K562 (cell line): ENCODE data around the gene NR4A2. TPM values are rescaled to one million over a fixed set of nuclear protein-coding genes. Genes with fewer than 3 reads are reported as not detected.

Source experiments
- ATAC-seq: fragments of 200-7000 bp; cut with Tn5 transposase; 3 replicates; pipeline ENCODE4 v1.9.1; 2020; ENCODE audit warnings: moderate library complexity
- BruUV-seq: library from RNA; stranded (reverse); fragments of 400-500 nt; replicated peaks from 2 replicates; lab custom pipeline; 2021; lab: Mats Ljungman, UMichigan
- CTCF ChIA-PET: fragments of 300-600 bp; formaldehyde crosslinking; extraction: SDS; loops from one replicate; lab custom pipeline; 2021; ENCODE audit warnings: low intra/inter-chr PET ratio; lab: Yijun Ruan, JAX
- POLR2A ChIA-PET: fragments of 300-600, 350-650 bp; sonication (Branson Sonifier 250); formaldehyde crosslinking; extraction: SDS; loops from one replicate; lab custom pipeline; 2021; ENCODE audit warnings: antibody characterized with exemption, inconsistent platforms; lab: Yijun Ruan, JAX
- DNase-seq, 4 experiments: peaks; one replicate each; pipeline versions ENCODE4 v3.0.0 to v3.0.0-alpha.2; 2011 to 2018; ENCODE audit warnings: low spot score in 3 of 4, mixed read lengths in 3 of 4; ENCODE audit errors: extremely low read depth in 1 of 4
- FAIRE-seq: peaks from 2 replicates; lab custom pipeline; 2011; peaks lifted over from hg19 to GRCh38; lab: Jason Lieb, UNC
- H2AFZ ChIP-seq: 2 replicates; pipeline ENCODE4 v1.6.0; 2011; ENCODE audit warnings: low read depth, low read length, control low read depth, inconsistent platforms
- H3K27ac ChIP-seq: fragments of 200-600 bp; 3 replicates; pipeline ENCODE4 v1.8.0; 2011; ENCODE audit warnings: low read depth, mild to moderate bottlenecking, control low read depth, inconsistent platforms, low read length, moderate library complexity, mixed read lengths; ENCODE audit errors: extremely low read depth
- H3K27me3 ChIP-seq, 2 experiments: fragments of 300-600 bp in 1 of 2; 2 replicates in 1 of 2; 3 replicates in 1 of 2; pipeline versions ENCODE4 v1.6.0 to v1.8.0; 2011; ENCODE audit warnings: inconsistent platforms in 2 of 2, low read length in 2 of 2, mild to moderate bottlenecking in 1 of 2, mixed read lengths in 1 of 2, moderate library complexity in 1 of 2; ENCODE audit not compliant: control insufficient read depth in 2 of 2, insufficient read depth in 2 of 2
- H3K36me3 ChIP-seq: fragments of 300-600 bp; 3 replicates; pipeline ENCODE4 v1.8.0; 2011; ENCODE audit warnings: mild to moderate bottlenecking, low read length, inconsistent platforms; ENCODE audit not compliant: control insufficient read depth, insufficient read depth
- H3K4me1 ChIP-seq, 2 experiments: fragments of 200-600 bp in 1 of 2; replicated peaks in 1 of 2; 2 replicates in 1 of 2; 3 replicates in 1 of 2; pipeline versions ENCODE4 v1.5.1 to v1.8.0; 2011; ENCODE audit warnings: inconsistent platforms in 2 of 2, low read length in 2 of 2, mild to moderate bottlenecking in 1 of 2, mixed read lengths in 1 of 2, moderate library complexity in 1 of 2; ENCODE audit not compliant: control insufficient read depth in 2 of 2, insufficient read depth in 2 of 2
- H3K4me2 ChIP-seq: 2 replicates; pipeline ENCODE4 v1.6.1; 2011; ENCODE audit warnings: low read length, control low read depth, inconsistent platforms, mixed read lengths; ENCODE audit not compliant: insufficient read depth
- H3K4me3 ChIP-seq: fragments of 200-600 bp; sonication (generic), shearing (Covaris generic); 2 replicates; pipeline ENCODE4 v1.5.1; 2016; ENCODE audit warnings: control low read depth, inconsistent platforms
- H3K79me2 ChIP-seq: fragments of 200-600 bp; 3 replicates; pipeline ENCODE4 v1.8.0; 2011; ENCODE audit warnings: low read length, inconsistent platforms; ENCODE audit not compliant: control insufficient read depth, insufficient read depth
- H3K9ac ChIP-seq, 2 experiments: 2 replicates each; pipeline versions ENCODE4 v1.6.0 to v1.6.1; 2011; ENCODE audit warnings: low read depth in 2 of 2, low read length in 2 of 2, control low read depth in 1 of 2, inconsistent platforms in 1 of 2, mild to moderate bottlenecking in 1 of 2, mixed read lengths in 1 of 2; ENCODE audit not compliant: insufficient read depth in 1 of 2
- H3K9me1 ChIP-seq: one replicate; pipeline ENCODE4 v1.6.0; 2011; ENCODE audit warnings: inconsistent platforms, mild to moderate bottlenecking, low read length, moderate library complexity; ENCODE audit not compliant: control insufficient read depth, insufficient read depth
- H3K9me3 ChIP-seq: replicated peaks from 2 replicates; pipeline ENCODE4 v1.5.1; 2011; ENCODE audit warnings: low read depth, low read length, inconsistent platforms; ENCODE audit not compliant: control insufficient read depth, insufficient read depth
- H4K20me1 ChIP-seq: replicated peaks from 2 replicates; pipeline ENCODE4 v1.6.1; 2011; ENCODE audit warnings: low read length, inconsistent platforms, mixed read lengths; ENCODE audit not compliant: control insufficient read depth, insufficient read depth
- EP400 ChIP-seq: fragments of 450-650 bp; IDR thresholded peaks from 2 replicates; pipeline ENCODE4 v1.6.1; 2017; ENCODE audit warnings: antibody characterized with exemption, mild to moderate bottlenecking, moderate library complexity
- NCOA1 ChIP-seq: fragments of 450-650 bp; IDR thresholded peaks from 2 replicates; pipeline ENCODE4 v1.6.1; 2016; ENCODE audit warnings: low read depth
- POLR2G ChIP-seq: fragments of 200-400 bp; formaldehyde crosslinking; IDR thresholded peaks from 2 replicates; pipeline ENCODE4 v1.6.1; 2017; ENCODE audit warnings: low read depth, mild to moderate bottlenecking, antibody characterized with exemption, low read length, moderate library complexity
- RBFOX2 ChIP-seq: fragments of 200-400 bp; formaldehyde crosslinking; IDR thresholded peaks from 2 replicates; pipeline ENCODE4 v1.6.1; 2017; ENCODE audit warnings: low read depth, mild to moderate bottlenecking, low read length, moderate library complexity
- ZBTB7A ChIP-seq: IDR thresholded peaks from 2 replicates; pipeline ENCODE4 v1.6.1; 2011; ENCODE audit warnings: low read depth, mild to moderate bottlenecking, low read length, moderate library complexity, borderline replicate concordance; ENCODE audit not compliant: control insufficient read depth
- WGBS: fragments of 100-300 bp; shearing (Covaris generic); methylation state at CpG from one replicate; pipeline ENCODE4 v1.1.6; 2016; ENCODE audit warnings: low coverage, mixed read lengths; ENCODE audit not compliant: insufficient coverage; ENCODE audit errors: missing lambda C conversion rate; 5-methylcytosine and 5-hydroxymethylcytosine counted together
- in situ Hi-C: fragments of 300-500 bp; cut with MboI; formaldehyde crosslinking; loops from 4 replicates; pipeline ENCODE4 v1.15.0; 2018; ENCODE audit warnings: inconsistent platforms, mixed read lengths
- intact Hi-C: fragments of 100-400 bp; cut with micrococcal nuclease; formaldehyde crosslinking; loops from 2 replicates; pipeline ENCODE4 v1.14.2; 2022
- polyA plus RNA-seq, 8 experiments: library from polyadenylated mRNA; depleted of rRNA in 4 of 8; stranded (reverse) in 5 of 8; unstranded in 3 of 8; fragments of >200 nt; fragmentation: Nextera tagmentation in 2 of 8; fragmentation: Illumina TruSeq in 1 of 8; extraction: Ambion mirVana in 2 of 8; extraction: Trizol in 1 of 8; gene quantifications; 2 replicates each; pipeline versions ENCODE4 v1.2.1 to v1.2.3, GENCODE V29; 2011 to 2014; ENCODE audit warnings: inconsistent platforms in 1 of 8, missing spikeins in 1 of 8
- total RNA-seq, 7 experiments: library from RNA; depleted of rRNA in 6 of 7; stranded (reverse); fragments of >200 nt in 6 of 7; fragmentation: Illumina TruSeq in 2 of 7; extraction: Trizol in 2 of 7; gene quantifications; 2 replicates each; pipeline versions ENCODE4 v1.2.1 to v1.2.3, GENCODE V29; 2011 to 2021; ENCODE audit warnings: low replicate concordance in 1 of 7

The NR4A2 gene
- total and polyA plus RNA-seq, 9 of the 15 experiments (the other 6 are each of a cell fraction or from before 2014, with no cell fraction given), result 0.94 to 5.1 (median 1.3) TPM

- Histone ChIP-seq H3K9me3 (no peaks in the 10 kb centered on the region), H4K20me1 (no peaks in the 10 kb centered on the region), H3K79me2 (peaks cover 8% of the 10 kb centered on the region; the same call in 2 of the 3 replicates), H3K27me3 (no peaks in the 10 kb centered on the region), H3K9me1 (no peaks in the 10 kb centered on the region), H3K4me3 (no peak overlapping the region), H3K4me2 (no peak overlapping the region), H3K36me3 (peaks cover 23% of the 10 kb centered on the region; the same call in 2 of the 3 replicates), H3K27ac (no peak overlapping the region), H3K4me1 (peaks cover 6 to 16% of the 10 kb centered on the region in 2 experiments; a peak in 4 of 5 replicates), H2AFZ (no peak overlapping the region), H3K9ac (no peak overlapping the region; a peak in 1 of 4 replicates)
- intact Hi-C loops (no loop called here), in situ Hi-C loops (loop anchor here (25.0 kb wide), 1 partner anchor 884 kb away; no protein-coding TSS in a partner anchor)
- ChIA-PET CTCF (no interaction called here), POLR2A (interaction anchor here (0.6 to 1.6 kb wide), 3 partner anchors 9 to 21 kb away, joined by 3 to 4 read pairs (median 3); no protein-coding TSS in a partner anchor)
- no peak for DNase-seq
- BruUV-seq, result no TSS peak
- peak; percentile 31; the same call in 1 of the 2 replicates for TF ChIP-seq RBFOX2
- TF ChIP-seq POLR2G, result 0 out of 2 replicates have a peak, but pooled peaks have one; percentile 25
- TF ChIP-seq EP400, result no peak
- TF ChIP-seq NCOA1, result no peak
- 0 out of 2 replicates have a peak, but pooled peaks have one; percentile 14 for TF ChIP-seq ZBTB7A
- WGBS, result 91% methylated on average over 36 of the region's 38 CpGs
- no peak for ATAC-seq
- no peak for FAIRE-seq
Measured at GRCh38 chr2:156327835-156328695, 4.5 kb downstream of the NR4A2 start.
